ENCODE results near the gene HSPBAP1.

The HSPBAP1 gene

GRCh38 chr3:122793568-122794416 is at the start of gene HSPBAP1:
HSPBAP1 (minus strand) TSS chr3:122793831; CDS start chr3:122793680, 151 bp downstream.
- peak; percentile 82 to 87 for DNase-seq (ENCODE audit: low read depth in 1 of 2, low spot score in 1 of 2)
- TF ChIP-seq JUND (IDR thresholded peaks at IDR 0.05; ENCODE audit: low read depth), result no peak
- in situ Hi-C loops (cut with HindIII; ENCODE audit: low pct_unique_long_range_greater_than_20kb, low sequenced_read_pairs), result no loop called here

- in situ Hi-C loops (cut with HindIII; ENCODE audit: low pct_unique_long_range_greater_than_20kb, low sequenced_read_pairs), result no loop called here
- no peak for TF ChIP-seq JUND (IDR thresholded peaks at IDR 0.05; ENCODE audit: low read depth)
- no peak for DNase-seq (ENCODE audit: low read depth in 1 of 2, low spot score in 1 of 2)
These were observed 42.0 kb upstream of the HSPBAP1 start for GRCh38 chr3:122835590-122835989.

GRCh38 chr3:122828281-122828680 is 34.6 kb upstream of the HSPBAP1 start:
- in situ Hi-C loops (cut with HindIII; ENCODE audit: low pct_unique_long_range_greater_than_20kb, low sequenced_read_pairs), result no loop called here
- no peak for DNase-seq (ENCODE audit: low read depth in 1 of 2, low spot score in 1 of 2)

GRCh38 chr3:122826278-122826677 is 32.6 kb upstream of the HSPBAP1 start:
- no peak for DNase-seq (ENCODE audit: low read depth in 1 of 2, low spot score in 1 of 2)
- TF ChIP-seq JUND (IDR thresholded peaks at IDR 0.05; ENCODE audit: low read depth), result no peak
- in situ Hi-C loops (cut with HindIII; ENCODE audit: low pct_unique_long_range_greater_than_20kb, low sequenced_read_pairs), result no loop called here

More at GRCh38 chr3:122828281-122828680, 34.6 kb upstream of the HSPBAP1 start:
- no peak for TF ChIP-seq JUND (IDR thresholded peaks at IDR 0.05; ENCODE audit: low read depth)

GRCh38 chr3:122825460-122825859 is 31.8 kb upstream of the HSPBAP1 start:
- in situ Hi-C loops (cut with HindIII; ENCODE audit: low pct_unique_long_range_greater_than_20kb, low sequenced_read_pairs), result no loop called here
- no peak for TF ChIP-seq JUND (IDR thresholded peaks at IDR 0.05; ENCODE audit: low read depth)
- DNase-seq (ENCODE audit: low read depth in 1 of 2, low spot score in 1 of 2), result no peak

- no peak for DNase-seq (ENCODE audit: low read depth in 1 of 2, low spot score in 1 of 2)
- no peak for TF ChIP-seq JUND (IDR thresholded peaks at IDR 0.05; ENCODE audit: low read depth)
- in situ Hi-C loops (cut with HindIII; ENCODE audit: low pct_unique_long_range_greater_than_20kb, low sequenced_read_pairs), result no loop called here
These were observed 31.1 kb upstream of the HSPBAP1 start for GRCh38 chr3:122824465-122825381.

GRCh38 chr3:122816587-122816986 is 23.0 kb upstream of the HSPBAP1 start:
- in situ Hi-C loops (cut with HindIII; ENCODE audit: low pct_unique_long_range_greater_than_20kb, low sequenced_read_pairs), result no loop called here
- no peak for TF ChIP-seq JUND (IDR thresholded peaks at IDR 0.05; ENCODE audit: low read depth)
- DNase-seq (ENCODE audit: low read depth in 1 of 2, low spot score in 1 of 2), result no peak

GRCh38 chr3:122810734-122811133 is 17.1 kb upstream of the HSPBAP1 start:
- in situ Hi-C loops (cut with HindIII; ENCODE audit: low pct_unique_long_range_greater_than_20kb, low sequenced_read_pairs), result no loop called here
- no peak for DNase-seq (ENCODE audit: low read depth in 1 of 2, low spot score in 1 of 2)
- no peak for TF ChIP-seq JUND (IDR thresholded peaks at IDR 0.05; ENCODE audit: low read depth)

- in situ Hi-C loops (cut with HindIII; ENCODE audit: low pct_unique_long_range_greater_than_20kb, low sequenced_read_pairs), result no loop called here
- TF ChIP-seq JUND (IDR thresholded peaks at IDR 0.05; ENCODE audit: low read depth), result no peak
- no peak for DNase-seq (ENCODE audit: low read depth in 1 of 2, low spot score in 1 of 2)
These were observed 10.3 kb upstream of the HSPBAP1 start for GRCh38 chr3:122803977-122804376.

GRCh38 chr3:122802323-122802722 is 8.7 kb upstream of the HSPBAP1 start:
- in situ Hi-C loops (cut with HindIII; ENCODE audit: low pct_unique_long_range_greater_than_20kb, low sequenced_read_pairs), result no loop called here
- no peak for DNase-seq (ENCODE audit: low read depth in 1 of 2, low spot score in 1 of 2)
- TF ChIP-seq JUND (IDR thresholded peaks at IDR 0.05; ENCODE audit: low read depth), result no peak

- in situ Hi-C loops (cut with HindIII; ENCODE audit: low pct_unique_long_range_greater_than_20kb, low sequenced_read_pairs), result no loop called here
- no peak for DNase-seq (ENCODE audit: low read depth in 1 of 2, low spot score in 1 of 2)
- no peak for TF ChIP-seq JUND (IDR thresholded peaks at IDR 0.05; ENCODE audit: low read depth)
These were observed 7.1 kb upstream of the HSPBAP1 start for GRCh38 chr3:122800706-122801237.

GRCh38 chr3:122800031-122800430 is 6.4 kb upstream of the HSPBAP1 start:
- TF ChIP-seq JUND (IDR thresholded peaks at IDR 0.05; ENCODE audit: low read depth), result no peak
- in situ Hi-C loops (cut with HindIII; ENCODE audit: low pct_unique_long_range_greater_than_20kb, low sequenced_read_pairs), result no loop called here
- DNase-seq (ENCODE audit: low read depth in 1 of 2, low spot score in 1 of 2), result no peak
